Karpas-422 (cell line): ENCODE results near the gene PTCD1. TPM values are rescaled to one million over a fixed set of nuclear protein-coding genes. Genes with fewer than 3 reads are reported as not detected.
"Not testable (repeated sequence)": the region's sequence is repeated elsewhere in the genome, so short reads cannot be mapped to it uniquely, and the experiment has no call there.

Experiments used
- DNase-seq: peaks from one replicate; pipeline ENCODE4 v3.0.0-alpha.2; 2015
- H2AFZ ChIP-seq: fragments of 200-600 bp; sonication (generic); 2 replicates; pipeline ENCODE4 v1.6.1; 2014; ENCODE audit warnings: antibody characterized with exemption, low read length, mixed read lengths
- H3K27ac ChIP-seq: fragments of 200-600 bp; sonication (generic); 2 replicates; pipeline ENCODE4 v1.5.1; 2014; ENCODE audit warnings: mild to moderate bottlenecking, low read length, moderate library complexity
- H3K27me3 ChIP-seq: fragments of 200-600 bp; sonication (generic); 2 replicates; pipeline ENCODE4 v1.6.1; 2014; ENCODE audit warnings: low read length, mixed read lengths
- H3K36me3 ChIP-seq: fragments of 200-600 bp; sonication (generic); 2 replicates; pipeline ENCODE4 v1.6.1; 2014; ENCODE audit warnings: low read length, mixed read lengths; ENCODE audit not compliant: insufficient read depth
- H3K4me1 ChIP-seq: fragments of 200-600 bp; sonication (generic); 2 replicates; pipeline ENCODE4 v1.6.1; 2014; ENCODE audit warnings: mild to moderate bottlenecking, low read length, mixed read lengths
- H3K4me2 ChIP-seq: fragments of 200-600 bp; sonication (generic); 2 replicates; pipeline ENCODE4 v1.6.1; 2014; ENCODE audit warnings: low read length, low read depth, mild to moderate bottlenecking; ENCODE audit not compliant: poor library complexity, severe bottlenecking
- H3K4me3 ChIP-seq: fragments of 200-600 bp; sonication (generic); 2 replicates; pipeline ENCODE4 v1.5.1; 2014; ENCODE audit warnings: mild to moderate bottlenecking, antibody characterized with exemption, low read length, mixed read lengths
- H3K79me2 ChIP-seq: fragments of 200-600 bp; sonication (generic); 2 replicates; pipeline ENCODE4 v1.6.1; 2014; ENCODE audit warnings: mild to moderate bottlenecking, low read length, mixed read lengths
- H3K9ac ChIP-seq: fragments of 200-600 bp; sonication (generic); 2 replicates; pipeline ENCODE4 v1.6.0; 2014; ENCODE audit warnings: low read length
- H3K9me2 ChIP-seq: fragments of 200-600 bp; sonication (generic), shearing (Covaris generic); replicated peaks from 2 replicates; pipeline ENCODE4 v1.6.0; 2014; ENCODE audit warnings: mild to moderate bottlenecking, low read length, moderate library complexity; ENCODE audit not compliant: insufficient read depth
- H3K9me3 ChIP-seq: fragments of 300-700, 200-600 bp; sonication (generic); 2 replicates; pipeline ENCODE4 v1.6.1; 2014; ENCODE audit warnings: low read length, mixed read lengths
- H4K20me1 ChIP-seq: fragments of 200-600 bp; sonication (generic); 2 replicates; pipeline ENCODE4 v1.6.1; 2014; ENCODE audit warnings: mild to moderate bottlenecking, antibody characterized with exemption, low read length, low read depth; ENCODE audit not compliant: insufficient read depth
- total RNA-seq: library from RNA; depleted of rRNA; stranded (reverse); fragments of >200 nt; shearing (Covaris generic); gene quantifications from 2 replicates; pipeline ENCODE4 v1.2.3, GENCODE V29; 2014; ENCODE audit warnings: low replicate concordance

PTCD1 gene
- total RNA-seq, 1 experiment from 2014 or later, result 2.5 TPM

DNA sequence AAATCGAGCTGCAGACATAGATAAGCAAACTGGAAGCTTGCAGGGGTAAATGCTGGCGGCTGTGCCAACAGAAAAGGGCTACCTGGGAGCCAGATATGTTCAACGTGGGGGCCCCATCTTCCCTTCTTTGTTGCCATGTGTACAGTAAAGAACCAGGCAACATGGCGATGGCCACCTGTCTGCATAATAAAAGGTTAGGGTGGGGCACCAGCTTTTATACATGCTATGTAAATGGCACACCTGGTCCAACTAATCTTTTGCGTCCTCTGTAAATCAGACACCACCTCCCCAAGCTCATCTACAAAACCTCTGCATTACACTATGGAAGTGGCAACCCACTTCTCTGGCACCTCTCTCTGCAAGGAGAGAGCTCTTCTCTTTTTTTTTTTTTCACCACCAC lies 16.0 kb downstream of the PTCD1 start:
- DNase-seq, result no peak
- Histone ChIP-seq H3K4me1 (no peaks in the 10 kb centered on the region), H3K4me3 (no peak overlapping the region), H2AFZ (no peak overlapping the region), H3K27me3 (no peaks in the 10 kb centered on the region), H3K9me2 (no peaks in the 10 kb centered on the region), H3K36me3 (peaks cover 17% of the 10 kb centered on the region; the same call in 1 of the 2 replicates), H3K4me2 (no peak overlapping the region), H4K20me1 (no peaks in the 10 kb centered on the region), H3K9ac (no peak overlapping the region), H3K9me3 (no peaks in the 10 kb centered on the region), H3K79me2 (peaks cover 4% of the 10 kb centered on the region; the same call in 1 of the 2 replicates), H3K27ac (no peak overlapping the region)

GRCh38 chr7:99422186-99422585 lies 16.4 kb downstream of the PTCD1 start:
- Histone ChIP-seq H3K9me3 (no peaks in the 10 kb centered on the region), H3K79me2 (peaks cover 4% of the 10 kb centered on the region; the same call in 1 of the 2 replicates), H3K4me2 (no peak overlapping the region), H4K20me1 (no peaks in the 10 kb centered on the region), H3K27me3 (no peaks in the 10 kb centered on the region), H2AFZ (no peak overlapping the region), H3K4me3 (no peak overlapping the region), H3K4me1 (no peaks in the 10 kb centered on the region), H3K27ac (no peak overlapping the region), H3K9me2 (no peaks in the 10 kb centered on the region), H3K36me3 (peaks cover 21% of the 10 kb centered on the region; the same call in 1 of the 2 replicates), H3K9ac (no peak overlapping the region)
- DNase-seq, result no peak

- H3K4me3 ChIP-seq, result no peak overlapping the region
- peaks cover 29% of the 10 kb centered on the region; the same call in 1 of the 2 replicates for H3K36me3 ChIP-seq
- H2AFZ ChIP-seq, result no peak overlapping the region
- DNase-seq, result no peak
- H3K79me2 ChIP-seq, result peaks cover 4% of the 10 kb centered on the region; the same call in 1 of the 2 replicates
- H3K9ac ChIP-seq, result no peak overlapping the region
- no peak overlapping the region for H3K4me2 ChIP-seq
- H3K9me3 ChIP-seq, result no peaks in the 10 kb centered on the region
- no peaks in the 10 kb centered on the region for H4K20me1 ChIP-seq
- H3K27me3 ChIP-seq, result no peaks in the 10 kb centered on the region
- H3K9me2 ChIP-seq, result no peaks in the 10 kb centered on the region
- no peaks in the 10 kb centered on the region for H3K4me1 ChIP-seq
- no peak overlapping the region for H3K27ac ChIP-seq
These were observed 17.6 kb downstream of the PTCD1 start for GRCh38 chr7:99420986-99421385.

GRCh38 chr7:99420213-99420612 lies 18.4 kb downstream of the PTCD1 start:
- H3K9me2 ChIP-seq, result no peaks in the 10 kb centered on the region
- H3K36me3 ChIP-seq, result peaks cover 30% of the 10 kb centered on the region; the same call in 1 of the 2 replicates
- no peaks in the 10 kb centered on the region for H3K9me3 ChIP-seq
- no peaks in the 10 kb centered on the region for H4K20me1 ChIP-seq
- H3K4me1 ChIP-seq, result no peaks in the 10 kb centered on the region
- no peak overlapping the region for H3K4me2 ChIP-seq
- H3K27ac ChIP-seq, result no peak overlapping the region
- H3K79me2 ChIP-seq, result peaks cover 4% of the 10 kb centered on the region; the same call in 1 of the 2 replicates
- no peaks in the 10 kb centered on the region for H3K27me3 ChIP-seq
- DNase-seq, result no peak
- no peak overlapping the region for H3K4me3 ChIP-seq
- H3K9ac ChIP-seq, result no peak overlapping the region
- no peak overlapping the region for H2AFZ ChIP-seq

GRCh38 chr7:99419323-99420021 lies 19.1 kb downstream of the PTCD1 start:
- Histone ChIP-seq H3K4me1 (no peaks in the 10 kb centered on the region), H3K9ac (no peak overlapping the region), H3K4me3 (no peak overlapping the region), H3K27me3 (no peaks in the 10 kb centered on the region), H3K4me2 (no peak overlapping the region), H3K79me2 (peaks cover 4% of the 10 kb centered on the region; the same call in 1 of the 2 replicates), H3K36me3 (peaks cover 33% of the 10 kb centered on the region; the same call in 1 of the 2 replicates), H2AFZ (no peak overlapping the region), H3K27ac (no peak overlapping the region), H3K9me2 (no peaks in the 10 kb centered on the region), H4K20me1 (no peaks in the 10 kb centered on the region), H3K9me3 (no peaks in the 10 kb centered on the region)
- no peak for DNase-seq

GRCh38 chr7:99418260-99418659 lies 20.3 kb downstream of the PTCD1 start:
- H3K27me3 ChIP-seq, result no peaks in the 10 kb centered on the region
- no peak overlapping the region for H3K27ac ChIP-seq
- peaks cover 4% of the 10 kb centered on the region; the same call in 1 of the 2 replicates for H3K79me2 ChIP-seq
- no peak overlapping the region for H2AFZ ChIP-seq
- no peaks in the 10 kb centered on the region for H3K9me2 ChIP-seq
- H3K4me1 ChIP-seq, result no peaks in the 10 kb centered on the region
- no peaks in the 10 kb centered on the region for H4K20me1 ChIP-seq
- H3K36me3 ChIP-seq, result peaks cover 31% of the 10 kb centered on the region; the same call in 1 of the 2 replicates
- DNase-seq, result no peak
- no peak overlapping the region for H3K9ac ChIP-seq
- H3K9me3 ChIP-seq, result no peaks in the 10 kb centered on the region
- no peak overlapping the region for H3K4me3 ChIP-seq
- H3K4me2 ChIP-seq, result no peak overlapping the region

DNA sequence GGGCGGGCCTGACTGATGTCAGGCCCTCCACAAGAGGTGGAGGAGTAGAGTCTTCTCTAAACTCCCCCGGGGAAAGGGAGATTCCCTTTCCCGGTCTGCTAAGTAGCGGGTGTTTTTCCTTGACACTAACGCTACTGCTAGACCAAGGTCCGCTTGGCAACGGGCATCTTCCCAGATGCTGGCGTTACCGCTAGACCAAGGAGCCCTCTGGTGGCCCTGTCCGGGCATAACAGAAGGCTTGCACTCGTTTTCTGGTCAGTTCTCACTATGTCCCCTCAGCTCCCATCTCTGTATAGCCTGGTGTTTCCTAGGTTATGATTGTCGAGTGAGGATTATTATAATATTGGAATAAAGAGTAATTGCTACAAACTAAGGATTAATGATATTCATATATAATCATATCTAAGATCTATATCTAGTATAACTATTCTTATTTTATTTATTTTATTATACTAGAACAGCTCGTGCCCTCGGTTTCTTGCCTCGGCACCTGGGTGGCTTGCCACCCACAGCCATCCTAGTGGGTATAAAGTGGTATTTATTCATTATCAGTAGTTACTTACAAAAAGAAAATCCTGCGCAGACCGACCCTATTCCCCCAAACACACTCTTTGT lies 23.0 kb downstream of the PTCD1 start:
- not testable (repeated sequence) for H3K4me1 ChIP-seq, H3K9me2 ChIP-seq, H4K20me1 ChIP-seq, H3K9ac ChIP-seq, H3K9me3 ChIP-seq, H2AFZ ChIP-seq, H3K4me2 ChIP-seq, H3K4me3 ChIP-seq, H3K79me2 ChIP-seq, H3K27me3 ChIP-seq, H3K27ac ChIP-seq
- DNase-seq, result peak; percentile 71
- peaks cover 38% of the 10 kb centered on the region for H3K36me3 ChIP-seq

DNA sequence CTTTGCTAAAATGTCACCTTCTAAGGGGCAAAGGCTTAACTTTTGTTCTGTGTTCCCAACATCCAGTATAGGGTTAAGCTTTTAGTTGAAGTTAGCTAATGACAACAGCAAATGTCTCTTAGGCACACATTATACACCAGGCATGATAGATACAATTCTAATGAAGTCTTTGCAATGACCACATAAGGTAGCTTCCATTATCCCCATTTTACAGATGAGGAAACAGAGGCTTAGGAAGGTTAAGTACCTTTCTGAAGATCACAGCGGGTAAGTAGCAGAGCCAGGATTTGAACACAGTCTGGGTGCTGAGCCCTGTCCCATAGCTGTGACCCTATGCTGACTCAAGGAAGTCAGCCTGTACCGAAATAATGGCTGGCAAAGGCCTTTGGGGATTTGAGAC lies 28.0 kb downstream of the PTCD1 start:
- no peak overlapping the region for H3K27ac ChIP-seq
- H3K9me2 ChIP-seq, result no peaks in the 10 kb centered on the region
- peaks cover 28% of the 10 kb centered on the region for H4K20me1 ChIP-seq
- H3K4me2 ChIP-seq, result peak overlapping the region; percentile 98
- peak overlapping the region; percentile 97 for H3K4me3 ChIP-seq
- no peaks in the 10 kb centered on the region for H3K27me3 ChIP-seq
- no peak for DNase-seq
- peaks cover 19% of the 10 kb centered on the region for H3K36me3 ChIP-seq
- peaks cover 28% of the 10 kb centered on the region for H3K4me1 ChIP-seq
- peaks cover 55% of the 10 kb centered on the region for H3K79me2 ChIP-seq
- H3K9ac ChIP-seq, result peak overlapping the region; percentile 99
- no peak overlapping the region for H2AFZ ChIP-seq
- H3K9me3 ChIP-seq, result no peaks in the 10 kb centered on the region
